ENCODE data around the gene FOXP3.
A peak's percentile ranks its signal among the peaks of the same experiment; 100 is the strongest.

The FOXP3 gene

GRCh38 chrX:49249616-49250015 is 14.9 kb downstream of the FOXP3 start:
- no peak overlapping the region for H3K27ac Mint-ChIP-seq
- CTCF ChIA-PET = no interaction called here
- H3K4me3 Mint-ChIP-seq = no peak overlapping the region
- no peak for DNase-seq
- peaks cover 4% of the 10 kb centered on the region for H3K4me1 Mint-ChIP-seq
- H3K27me3 Mint-ChIP-seq = no peaks in the 10 kb centered on the region
- H3K9me3 Mint-ChIP-seq = no peaks in the 10 kb centered on the region
- peaks cover 19% of the 10 kb centered on the region for H3K36me3 Mint-ChIP-seq

GRCh38 chrX:49249071-49249470 is 15.4 kb downstream of the FOXP3 start:
- CTCF ChIA-PET = no interaction called here
- no peak overlapping the region for H3K27ac Mint-ChIP-seq
- peaks cover 23% of the 10 kb centered on the region for H3K36me3 Mint-ChIP-seq
- peaks cover 4% of the 10 kb centered on the region for H3K4me1 Mint-ChIP-seq
- no peaks in the 10 kb centered on the region for H3K27me3 Mint-ChIP-seq
- no peaks in the 10 kb centered on the region for H3K9me3 Mint-ChIP-seq
- H3K4me3 Mint-ChIP-seq = no peak overlapping the region
- DNase-seq = no peak

- DNase-seq = no peak
- Mint-ChIP-seq H3K4me3 (no peak overlapping the region), H3K4me1 (peaks cover 4% of the 10 kb centered on the region), H3K27me3 (no peaks in the 10 kb centered on the region), H3K9me3 (no peaks in the 10 kb centered on the region), H3K36me3 (peaks cover 29% of the 10 kb centered on the region), H3K27ac (no peak overlapping the region)
- CTCF ChIA-PET = no interaction called here
These were observed 16.3 kb downstream of the FOXP3 start for GRCh38 chrX:49247916-49248811.

- DNase-seq = no peak
- CTCF ChIA-PET = no interaction called here
- Mint-ChIP-seq H3K4me1 (peaks cover 4% of the 10 kb centered on the region), H3K9me3 (no peaks in the 10 kb centered on the region), H3K27me3 (no peaks in the 10 kb centered on the region), H3K36me3 (peaks cover 29% of the 10 kb centered on the region), H3K27ac (no peak overlapping the region), H3K4me3 (no peak overlapping the region)
These were observed 17.2 kb downstream of the FOXP3 start for GRCh38 chrX:49247346-49247745.

GRCh38 chrX:49246541-49246940 is 18.0 kb downstream of the FOXP3 start:
- Mint-ChIP-seq H3K27ac (no peak overlapping the region), H3K27me3 (no peaks in the 10 kb centered on the region), H3K36me3 (peaks cover 29% of the 10 kb centered on the region), H3K4me3 (no peak overlapping the region), H3K4me1 (peaks cover 4% of the 10 kb centered on the region), H3K9me3 (no peaks in the 10 kb centered on the region)
- DNase-seq = no peak
- CTCF ChIA-PET = no interaction called here

GRCh38 chrX:49244207-49244606 is 20.3 kb downstream of the FOXP3 start:
- no peaks in the 10 kb centered on the region for H3K9me3 Mint-ChIP-seq
- H3K4me3 Mint-ChIP-seq = no peak overlapping the region
- H3K27me3 Mint-ChIP-seq = no peaks in the 10 kb centered on the region
- peaks cover 30% of the 10 kb centered on the region for H3K36me3 Mint-ChIP-seq
- CTCF ChIA-PET = no interaction called here
- peak overlapping the region; percentile 81 for H3K27ac Mint-ChIP-seq
- peaks cover 6% of the 10 kb centered on the region for H3K4me1 Mint-ChIP-seq
- DNase-seq = no peak

- no peak for DNase-seq
- H3K27ac Mint-ChIP-seq = no peak overlapping the region
- H3K9me3 Mint-ChIP-seq = no peaks in the 10 kb centered on the region
- no peak overlapping the region for H3K4me3 Mint-ChIP-seq
- CTCF ChIA-PET = no interaction called here
- H3K27me3 Mint-ChIP-seq = no peaks in the 10 kb centered on the region
- peaks cover 8% of the 10 kb centered on the region for H3K4me1 Mint-ChIP-seq
- peaks cover 30% of the 10 kb centered on the region for H3K36me3 Mint-ChIP-seq
These were observed 21.3 kb downstream of the FOXP3 start for GRCh38 chrX:49243166-49243565.

GRCh38 chrX:49242545-49243066 is 21.9 kb downstream of the FOXP3 start:
- Mint-ChIP-seq H3K36me3 (peaks cover 28% of the 10 kb centered on the region), H3K27ac (no peak overlapping the region), H3K9me3 (no peaks in the 10 kb centered on the region), H3K4me1 (peaks cover 9% of the 10 kb centered on the region), H3K4me3 (no peak overlapping the region), H3K27me3 (no peaks in the 10 kb centered on the region)
- DNase-seq = no peak
- CTCF ChIA-PET = no interaction called here

- Mint-ChIP-seq H3K9me3 (no peaks in the 10 kb centered on the region), H3K27me3 (no peaks in the 10 kb centered on the region), H3K27ac (no peak overlapping the region), H3K4me1 (peaks cover 27% of the 10 kb centered on the region), H3K4me3 (no peak overlapping the region), H3K36me3 (peaks cover 24% of the 10 kb centered on the region)
- no peak for DNase-seq
- CTCF ChIA-PET = no interaction called here
These were observed 25.8 kb downstream of the FOXP3 start for GRCh38 chrX:49238735-49239134.

GRCh38 chrX:49237060-49237459 is 27.4 kb downstream of the FOXP3 start:
- Mint-ChIP-seq H3K27ac (peak overlapping the region; percentile 62), H3K4me3 (peak overlapping the region; percentile 87), H3K36me3 (peaks cover 20% of the 10 kb centered on the region), H3K27me3 (no peaks in the 10 kb centered on the region), H3K9me3 (no peaks in the 10 kb centered on the region), H3K4me1 (peaks cover 31% of the 10 kb centered on the region)
- no peak for DNase-seq
- CTCF ChIA-PET = no interaction called here

GRCh38 chrX:49233887-49234555 is 30.5 kb downstream of the FOXP3 start:
- Mint-ChIP-seq H3K27ac (no peak overlapping the region), H3K9me3 (no peaks in the 10 kb centered on the region), H3K4me1 (peaks cover 48% of the 10 kb centered on the region), H3K36me3 (peaks cover 9% of the 10 kb centered on the region), H3K4me3 (no peak overlapping the region), H3K27me3 (no peaks in the 10 kb centered on the region)
- CTCF ChIA-PET = interaction anchor here (0.6 kb wide), 1 partner anchor 9 kb away, joined by 3 read pairs; no protein-coding TSS in a partner anchor
- no peak for DNase-seq

GRCh38 chrX:49233176-49233575 is 31.3 kb downstream of the FOXP3 start, which contains the start of gene CACNA1F:
TSS of gene CACNA1F (minus strand) at chrX:49233340. CDS start at chrX:49233309, 31 bp downstream.
- DNase-seq = no peak
- Mint-ChIP-seq H3K36me3 (peaks cover 7% of the 10 kb centered on the region), H3K4me3 (no peak within 1 kb of the TSS), H3K9me3 (no peaks in the 10 kb centered on the region), H3K27me3 (peaks cover 6% of the 10 kb centered on the region), H3K4me1 (peaks cover 46% of the 10 kb centered on the region), H3K27ac (peak within 1 kb of the TSS; percentile 70)
- CTCF ChIA-PET = no interaction called here

- Mint-ChIP-seq H3K36me3 (peaks cover 7% of the 10 kb centered on the region), H3K4me3 (no peak overlapping the region), H3K9me3 (no peaks in the 10 kb centered on the region), H3K27me3 (peaks cover 10% of the 10 kb centered on the region), H3K4me1 (peaks cover 44% of the 10 kb centered on the region), H3K27ac (peak overlapping the region; percentile 70)
- CTCF ChIA-PET = no interaction called here
- DNase-seq = no peak
These were observed 32.0 kb downstream of the FOXP3 start for GRCh38 chrX:49232525-49232924.

GRCh38 chrX:49231333-49232000 is 33.0 kb downstream of the FOXP3 start:
- CTCF ChIA-PET = no interaction called here
- Mint-ChIP-seq H3K27me3 (peaks cover 16% of the 10 kb centered on the region), H3K9me3 (no peaks in the 10 kb centered on the region), H3K36me3 (no peaks in the 10 kb centered on the region), H3K4me1 (peaks cover 34% of the 10 kb centered on the region), H3K4me3 (peak overlapping the region; percentile 67), H3K27ac (peak overlapping the region; percentile 91)
- DNase-seq = no peak

Data from activated naive CD4-positive, alpha-beta T cell treated with anti-CD3 and anti-CD28 coated beads, Interleukin-2, amount 10 ng/mL, durations not matched to agents 7 days and 5 days (primary cell).